Measurements from ENCODE around the gene THOP1. TPM values are rescaled to one million over a fixed set of nuclear protein-coding genes. Genes with fewer than 3 reads are reported as not detected.

THOP1 gene
- polyA plus RNA-seq, 3 donors: 13.4 to 17.6 (median 14.6) TPM

DNA sequence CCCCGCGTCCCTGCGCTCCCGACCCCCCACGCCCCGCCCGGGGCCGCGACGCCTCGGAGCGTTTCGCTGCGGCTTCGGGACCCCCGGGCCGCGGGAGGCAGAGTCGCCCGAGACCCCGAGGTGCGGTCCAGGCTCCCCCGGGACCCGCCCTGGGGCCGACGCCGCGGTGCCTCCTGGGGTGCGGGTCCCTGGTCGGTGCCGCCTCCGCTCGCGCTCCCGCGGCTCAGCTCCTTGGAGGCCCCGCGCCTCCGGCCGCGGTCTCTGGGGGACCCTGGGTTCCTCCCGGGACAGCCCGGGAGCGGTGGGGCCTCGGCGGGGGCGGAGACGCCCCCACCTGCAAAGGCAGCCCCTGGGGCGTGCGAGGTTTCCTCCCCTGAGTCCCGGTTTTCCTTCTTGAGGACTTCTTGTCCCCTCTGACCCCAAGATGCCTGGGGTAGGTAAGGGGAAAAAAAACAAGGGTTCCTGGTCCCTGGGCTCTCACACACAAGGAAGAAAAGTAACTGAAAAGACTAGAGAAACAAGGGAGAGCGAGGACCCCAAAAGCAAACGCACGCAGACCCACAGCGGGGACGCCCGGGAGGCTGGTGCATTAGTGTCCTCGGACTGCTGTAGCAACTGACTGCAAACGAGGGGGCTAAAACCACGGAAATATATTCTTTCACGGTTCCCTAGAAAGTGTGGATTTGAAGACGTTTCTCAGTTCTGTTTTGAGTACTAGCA is 56.7 kb downstream of the THOP1 start:
- TF ChIP-seq, protein P1, sequence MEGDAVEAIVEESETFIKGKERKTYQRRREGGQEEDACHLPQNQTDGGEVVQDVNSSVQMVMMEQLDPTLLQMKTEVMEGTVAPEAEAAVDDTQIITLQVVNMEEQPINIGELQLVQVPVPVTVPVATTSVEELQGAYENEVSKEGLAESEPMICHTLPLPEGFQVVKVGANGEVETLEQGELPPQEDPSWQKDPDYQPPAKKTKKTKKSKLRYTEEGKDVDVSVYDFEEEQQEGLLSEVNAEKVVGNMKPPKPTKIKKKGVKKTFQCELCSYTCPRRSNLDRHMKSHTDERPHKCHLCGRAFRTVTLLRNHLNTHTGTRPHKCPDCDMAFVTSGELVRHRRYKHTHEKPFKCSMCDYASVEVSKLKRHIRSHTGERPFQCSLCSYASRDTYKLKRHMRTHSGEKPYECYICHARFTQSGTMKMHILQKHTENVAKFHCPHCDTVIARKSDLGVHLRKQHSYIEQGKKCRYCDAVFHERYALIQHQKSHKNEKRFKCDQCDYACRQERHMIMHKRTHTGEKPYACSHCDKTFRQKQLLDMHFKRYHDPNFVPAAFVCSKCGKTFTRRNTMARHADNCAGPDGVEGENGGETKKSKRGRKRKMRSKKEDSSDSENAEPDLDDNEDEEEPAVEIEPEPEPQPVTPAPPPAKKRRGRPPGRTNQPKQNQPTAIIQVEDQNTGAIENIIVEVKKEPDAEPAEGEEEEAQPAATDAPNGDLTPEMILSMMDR (IDR thresholded peaks at IDR 0.05): no peak
- Mint-ChIP-seq H3K4me1 (peaks cover 22% of the 10 kb centered on the region), H3K4me3 (peak overlapping the region; percentile 89 to 91), H3K36me3 (peaks cover 14 to 24% of the 10 kb centered on the region in 2 donors), H3K27me3 (ENCODE audit: low read depth in 3 of 3) (peaks cover 0 to 3% (median 0%) of the 10 kb centered on the region in 3 donors), H3K9me3 (peaks cover 9 to 59% (median 44%) of the 10 kb centered on the region in 7 donors), H3K27ac (peak overlapping the region; percentile 64 to 92 (median 73))
- peak overlapping the region; percentile 41 to 87 for H3K27ac ChIP-seq (ENCODE audit: low read depth in 1 of 2, low read length in 2 of 2)
- peak overlapping the region; percentile 83 for H2AFZ ChIP-seq (ENCODE audit: insufficient read depth, low read depth, low read length, poor library complexity, severe bottlenecking)
- H3K27me3 ChIP-seq (ENCODE audit: control insufficient read depth in 2 of 2, insufficient read depth in 2 of 2, low read length in 2 of 2): no peaks in the 10 kb centered on the region
- peaks cover 5% of the 10 kb centered on the region for H4K20me1 ChIP-seq (ENCODE audit: insufficient read depth, low read length)
- peaks cover 38% of the 10 kb centered on the region for H3K79me2 ChIP-seq (ENCODE audit: insufficient read depth, low read length)
- peaks cover 0 to 25% of the 10 kb centered on the region in 2 donors for H3K36me3 ChIP-seq (replicated peaks in 1 of 2; ENCODE audit: control insufficient read depth in 1 of 2, insufficient read depth in 2 of 2, low read length in 2 of 2)
- under 1% methylated on average over 58 of the region's 62 CpGs for WGBS (ENCODE audit: insufficient coverage)
- H3K9me3 ChIP-seq (replicated peaks in 1 of 2; ENCODE audit: control insufficient read depth in 1 of 2, insufficient read depth in 1 of 2, low read length in 2 of 2): peaks cover 33 to 47% of the 10 kb centered on the region in 2 donors
- H3K9ac ChIP-seq (ENCODE audit: insufficient read depth, low read length, poor library complexity, severe bottlenecking): peak overlapping the region; percentile 77
- no peak for DNase-seq
- H3K4me2 ChIP-seq (replicated peaks; ENCODE audit: extremely low read depth, low read length, poor library complexity, severe bottlenecking): peak overlapping the region; percentile 98
- H3K4me3 ChIP-seq (replicated peaks in 1 of 3; ENCODE audit: low read depth in 2 of 3, low read length in 3 of 3): peak overlapping the region; percentile 64 to 87 (median 68)
- intact Hi-C loops (cut with micrococcal nuclease): loop anchor here in 1 of 2 donors (5.0 kb wide), 2 partner anchors 105 to 195 kb away; no protein-coding TSS in a partner anchor
- H3K4me1 ChIP-seq (ENCODE audit: control insufficient read depth in 1 of 2, insufficient read depth in 2 of 2, low read length in 2 of 2): peaks cover 20 to 23% of the 10 kb centered on the region in 2 donors

DNA sequence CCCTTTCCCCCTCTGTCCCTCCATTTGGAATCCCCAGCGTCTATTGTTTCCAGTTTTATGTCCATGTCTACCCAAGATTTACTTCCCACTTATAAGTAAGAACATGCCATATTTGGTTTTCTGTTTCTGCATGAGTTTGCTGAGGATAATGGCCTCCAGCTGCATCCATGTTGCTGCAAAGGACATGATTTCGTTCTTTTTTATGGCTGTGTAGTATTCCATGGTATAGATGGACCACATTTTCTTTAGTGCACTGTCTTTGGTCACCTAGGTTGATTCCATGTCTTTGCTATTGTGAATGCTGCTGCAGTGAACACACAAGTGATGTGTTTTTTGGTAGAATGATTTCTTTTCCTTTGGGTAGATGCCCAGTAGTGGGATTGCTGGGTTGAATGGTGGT is 59.8 kb downstream of the THOP1 start:
- H2AFZ ChIP-seq (ENCODE audit: insufficient read depth, low read depth, low read length, poor library complexity, severe bottlenecking): no peak overlapping the region
- H3K36me3 ChIP-seq (replicated peaks in 1 of 2; ENCODE audit: control insufficient read depth in 1 of 2, insufficient read depth in 2 of 2, low read length in 2 of 2): peaks cover 0 to 29% of the 10 kb centered on the region in 2 donors
- no peak overlapping the region for H3K4me3 ChIP-seq (replicated peaks in 1 of 3; ENCODE audit: low read depth in 2 of 3, low read length in 3 of 3)
- peaks cover 26 to 43% of the 10 kb centered on the region in 2 donors for H3K9me3 ChIP-seq (replicated peaks in 1 of 2; ENCODE audit: control insufficient read depth in 1 of 2, insufficient read depth in 1 of 2, low read length in 2 of 2)
- no peak overlapping the region for H3K4me2 ChIP-seq (replicated peaks; ENCODE audit: extremely low read depth, low read length, poor library complexity, severe bottlenecking)
- H3K27me3 ChIP-seq (ENCODE audit: control insufficient read depth in 2 of 2, insufficient read depth in 2 of 2, low read length in 2 of 2): no peaks in the 10 kb centered on the region
- H3K4me3 Mint-ChIP-seq: no peak overlapping the region
- H4K20me1 ChIP-seq (ENCODE audit: insufficient read depth, low read length): peaks cover 5% of the 10 kb centered on the region
- peaks cover 51% of the 10 kb centered on the region for H3K79me2 ChIP-seq (ENCODE audit: insufficient read depth, low read length)
- H3K9ac ChIP-seq (ENCODE audit: insufficient read depth, low read length, poor library complexity, severe bottlenecking): no peak overlapping the region
- peaks cover 13 to 56% (median 42%) of the 10 kb centered on the region in 7 donors for H3K9me3 Mint-ChIP-seq
- H3K36me3 Mint-ChIP-seq: peaks cover 21 to 43% of the 10 kb centered on the region in 2 donors
- TF ChIP-seq, protein P1 (IDR thresholded peaks at IDR 0.05): no peak
- intact Hi-C loops (cut with micrococcal nuclease): no loop called here
- peaks cover 23% of the 10 kb centered on the region for H3K4me1 Mint-ChIP-seq
- DNase-seq: no peak
- peaks cover 23 to 24% of the 10 kb centered on the region in 2 donors for H3K4me1 ChIP-seq (ENCODE audit: control insufficient read depth in 1 of 2, insufficient read depth in 2 of 2, low read length in 2 of 2)
- H3K27me3 Mint-ChIP-seq (ENCODE audit: low read depth in 3 of 3): peaks cover 0 to 2% (median 0%) of the 10 kb centered on the region in 3 donors
- 100% methylated on average over 1 of the region's 2 CpGs for WGBS (ENCODE audit: insufficient coverage)
- H3K27ac ChIP-seq (ENCODE audit: low read depth in 1 of 2, low read length in 2 of 2): no peak overlapping the region
- H3K27ac Mint-ChIP-seq: no peak overlapping the region
